ENCODE measurements around the gene NQO1. TPM values are rescaled to one million over a fixed set of nuclear protein-coding genes. Genes with fewer than 3 reads are reported as not detected.

Gene NQO1
- total and polyA plus RNA-seq, 3 donors from 2014 or later: 6.6 to 13.5 (median 10.1) TPM

- intact Hi-C loops (cut with DNase I; ENCODE audit: low total_unique reads): no loop called here
- no peaks in the 10 kb centered on the region for H3K9me3 ChIP-seq
- H3K36me3 ChIP-seq (ENCODE audit: low read depth, missing control alignments): no peaks in the 10 kb centered on the region
- peak; percentile 30 for DNase-seq
- WGBS, 2 donors: 48 to 49% methylated on average over 12 of the region's 12 CpGs
- H3K4me1 ChIP-seq: peaks cover 2% of the 10 kb centered on the region
- H3K27me3 ChIP-seq: no peaks in the 10 kb centered on the region
- TF ChIP-seq CTCF (IDR thresholded peaks at IDR 0.05) (no peak), POLR2A (IDR thresholded peaks at IDR 0.05) (no peak)
- no peak overlapping the region for H3K4me3 ChIP-seq
- peak overlapping the region in 1 of 2 donors; percentile 37 for H3K27ac ChIP-seq
Observed at GRCh38 chr16:69711115-69711740, 15.1 kb downstream of the NQO1 start.

- 42 to 43% methylated on average over 5 of the region's 5 CpGs for WGBS, 2 donors
- Histone ChIP-seq H3K27ac (peak overlapping the region in 1 of 2 donors; percentile 11), H3K9me3 (no peaks in the 10 kb centered on the region), H3K4me3 (no peak overlapping the region), H3K27me3 (no peaks in the 10 kb centered on the region), H3K36me3 (ENCODE audit: low read depth, missing control alignments) (no peaks in the 10 kb centered on the region), H3K4me1 (peaks cover 2% of the 10 kb centered on the region)
- no peak for DNase-seq
- TF ChIP-seq CTCF (IDR thresholded peaks at IDR 0.05) (peak; percentile 74 to 85 (median 79)), POLR2A (IDR thresholded peaks at IDR 0.05) (no peak)
- intact Hi-C loops (cut with DNase I; ENCODE audit: low total_unique reads): no loop called here
Observed at GRCh38 chr16:69709456-69710084, 16.8 kb downstream of the NQO1 start.

- no peaks in the 10 kb centered on the region for H3K9me3 ChIP-seq
- no peaks in the 10 kb centered on the region for H3K27me3 ChIP-seq
- DNase-seq: no peak
- no peak overlapping the region for H3K27ac ChIP-seq
- no peaks in the 10 kb centered on the region for H3K36me3 ChIP-seq (ENCODE audit: low read depth, missing control alignments)
- WGBS, 2 donors: 86 to 89% methylated on average over 10 of the region's 10 CpGs
- TF ChIP-seq CTCF (IDR thresholded peaks at IDR 0.05) (no peak), POLR2A (IDR thresholded peaks at IDR 0.05) (no peak)
- no peak overlapping the region for H3K4me3 ChIP-seq
- H3K4me1 ChIP-seq: peaks cover 2% of the 10 kb centered on the region
- intact Hi-C loops (cut with DNase I; ENCODE audit: low total_unique reads): no loop called here
Observed at GRCh38 chr16:69707920-69708683, 18.3 kb downstream of the NQO1 start.

GRCh38 chr16:69706975-69707340 lies 19.4 kb downstream of the NQO1 start:
- DNase-seq: no peak

More at GRCh38 chr16:69706975-69707340, 19.4 kb downstream of the NQO1 start:
- Histone ChIP-seq H3K36me3 (ENCODE audit: low read depth, missing control alignments) (no peaks in the 10 kb centered on the region), H3K27me3 (no peaks in the 10 kb centered on the region), H3K4me3 (no peak overlapping the region), H3K9me3 (no peaks in the 10 kb centered on the region), H3K4me1 (peaks cover 2% of the 10 kb centered on the region), H3K27ac (no peak overlapping the region)
- intact Hi-C loops (cut with DNase I; ENCODE audit: low total_unique reads): no loop called here
- TF ChIP-seq CTCF (IDR thresholded peaks at IDR 0.05) (no peak), POLR2A (IDR thresholded peaks at IDR 0.05) (no peak)
- WGBS, 2 donors: 82 to 88% methylated on average over 2 of the region's 2 CpGs

Measured in testis (tissue), 3 donors.